Astrocyte of the spinal cord (primary cell): Measurements from ENCODE around the gene XXYLT1.

Source experiments
- DNase-seq: peaks from one replicate; pipeline ENCODE4 v3.0.0; 2011; ENCODE audit warnings: low read depth, low spot score
- H3K4me3 ChIP-seq: 2 replicates; pipeline ENCODE4 v1.5.1; 2011; ENCODE audit warnings: low read depth, mild to moderate bottlenecking, low read length, moderate library complexity
- CTCF ChIP-seq: IDR thresholded peaks from 2 replicates; pipeline ENCODE4 v1.5.1; 2012; ENCODE audit warnings: low read depth, mild to moderate bottlenecking, low read length, inconsistent platforms
- in situ Hi-C: cut with HindIII; loops from 2 replicates; pipeline ENCODE4 v1.10.0; 2017; ENCODE audit warnings: low sequenced_read_pairs

XXYLT1 gene

GRCh38 chr3:195168009-195168762, 102.8 kb downstream of the XXYLT1 start:
- in situ Hi-C loops = no loop called here
- TF ChIP-seq CTCF = no peak
- DNase-seq = no peak
- no peak overlapping the region for H3K4me3 ChIP-seq

GRCh38 chr3:195165790-195166189, 105.2 kb downstream of the XXYLT1 start:
- in situ Hi-C loops = no loop called here
- H3K4me3 ChIP-seq = no peak overlapping the region
- TF ChIP-seq CTCF = no peak
- DNase-seq = no peak

- TF ChIP-seq CTCF = no peak
- in situ Hi-C loops = no loop called here
- no peak overlapping the region for H3K4me3 ChIP-seq
Observed at GRCh38 chr3:195165265-195165609, 105.7 kb downstream of the XXYLT1 start.

GRCh38 chr3:195164573-195165264, 106.2 kb downstream of the XXYLT1 start:
- in situ Hi-C loops = no loop called here
- no peak for DNase-seq
- H3K4me3 ChIP-seq = no peak overlapping the region
- TF ChIP-seq CTCF = no peak

More at GRCh38 chr3:195165265-195165609, 105.7 kb downstream of the XXYLT1 start:
- DNase-seq = no peak

- in situ Hi-C loops = no loop called here
- TF ChIP-seq CTCF = no peak
- H3K4me3 ChIP-seq = no peak overlapping the region
- DNase-seq = no peak
Observed at GRCh38 chr3:195163719-195164572, 107.0 kb downstream of the XXYLT1 start.

- no peak overlapping the region for H3K4me3 ChIP-seq
- in situ Hi-C loops = no loop called here
- no peak for TF ChIP-seq CTCF
- no peak for DNase-seq
Observed at GRCh38 chr3:195162816-195163215, 108.1 kb downstream of the XXYLT1 start.
